Transverse colon (tissue), 4 donors: ENCODE data around the gene COMP. TPM values are rescaled to one million over a fixed set of nuclear protein-coding genes. Genes with fewer than 3 reads are reported as not detected.

Experiments used
- DNase-seq: peaks from one replicate; pipeline ENCODE4 v3.0.0-alpha.2; 2019
- H3K27ac ChIP-seq, 4 donors: fragments of 200-600 bp; sonication (generic); 2 replicates each; pipeline ENCODE4 v1.5.1; 2016 to 2018; ENCODE audit warnings: inconsistent platforms in 4 of 4
- H3K27me3 ChIP-seq: fragments of 200-600 bp; sonication (generic); 2 replicates; pipeline ENCODE4 v1.5.1; 2017; ENCODE audit warnings: inconsistent platforms
- H3K36me3 ChIP-seq, 4 donors: fragments of 200-600 bp; sonication (generic); 2 replicates each; pipeline ENCODE4 v1.5.1; 2017 to 2019; ENCODE audit warnings: inconsistent platforms in 4 of 4
- H3K4me1 ChIP-seq, 4 donors: fragments of 200-600 bp; sonication (generic); 2 replicates each; pipeline ENCODE4 v1.5.1; 2017 to 2020; ENCODE audit warnings: inconsistent platforms in 4 of 4
- H3K4me3 ChIP-seq, 4 donors: fragments of 200-600 bp; sonication (generic); 1 replicate in 1 of 4; 2 replicates in 3 of 4; pipeline versions ENCODE4 v1.5.1 to v1.6.1; 2017 to 2019; ENCODE audit warnings: inconsistent platforms in 4 of 4
- H3K9me3 ChIP-seq, 2 donors: fragments of 200-600 bp; sonication (generic); 2 replicates each; pipeline ENCODE4 v1.5.1; 2017 to 2019; ENCODE audit warnings: inconsistent platforms in 2 of 2
- CTCF ChIP-seq, 5 experiments: fragments of 200-600 bp in 3 of 5; fragments of 450-650 bp in 2 of 5; sonication (generic) in 3 of 5; IDR thresholded peaks; 1 replicate in 2 of 5; 2 replicates in 3 of 5; pipeline ENCODE4 v1.5.1; 2016 to 2017; ENCODE audit warnings: antibody characterized with exemption in 5 of 5, inconsistent platforms in 3 of 5, mild to moderate bottlenecking in 2 of 5, moderate library complexity in 1 of 5
- EP300 ChIP-seq: sonication (generic); formaldehyde crosslinking; IDR thresholded peaks from one replicate; pipeline ENCODE4 v1.6.1; 2017; ENCODE audit warnings: antibody characterized with exemption, low read depth
- POLR2A ChIP-seq: fragments of 450-650 bp; IDR thresholded peaks from one replicate; pipeline ENCODE4 v1.6.1; 2016; ENCODE audit warnings: antibody characterized with exemption, mild to moderate bottlenecking, moderate library complexity
- POLR2AphosphoS5 ChIP-seq, 3 donors: sonication (generic); formaldehyde crosslinking; IDR thresholded peaks; one replicate each; pipeline ENCODE4 v1.6.1; 2016; ENCODE audit warnings: antibody characterized with exemption in 3 of 3
- WGBS, 2 donors: methylation state at CpG; one replicate each; pipeline ENCODE4 v1.1.5; 2018; ENCODE audit warnings: low coverage in 1 of 2; 5-methylcytosine and 5-hydroxymethylcytosine counted together
- in situ Hi-C, 4 donors: fragments of 200-750 bp; cut with MboI; loops; one replicate each; pipeline versions ENCODE4 v1.15.0 to v1.15.1; 2017; ENCODE audit warnings: low sequenced_read_pairs in 3 of 4, low pct_ligation_motif_present in 1 of 4, low pct_unique_long_range_greater_than_20kb in 1 of 4
- intact Hi-C: fragments of 100-400 bp; cut with DNase I; formaldehyde crosslinking; loops from one replicate; pipeline ENCODE4 v1.15.1; 2023; ENCODE audit warnings: low total_unique reads
- total RNA-seq, 4 donors: library from RNA; depleted of rRNA; stranded (reverse); fragments of >200 nt; gene quantifications; one replicate each; pipeline ENCODE4 v1.1.0, GENCODE V29; 2016

COMP gene
- total RNA-seq, 4 donors from 2014 or later = 0.32 to 0.55 TPM; not detected in 2

DNA sequence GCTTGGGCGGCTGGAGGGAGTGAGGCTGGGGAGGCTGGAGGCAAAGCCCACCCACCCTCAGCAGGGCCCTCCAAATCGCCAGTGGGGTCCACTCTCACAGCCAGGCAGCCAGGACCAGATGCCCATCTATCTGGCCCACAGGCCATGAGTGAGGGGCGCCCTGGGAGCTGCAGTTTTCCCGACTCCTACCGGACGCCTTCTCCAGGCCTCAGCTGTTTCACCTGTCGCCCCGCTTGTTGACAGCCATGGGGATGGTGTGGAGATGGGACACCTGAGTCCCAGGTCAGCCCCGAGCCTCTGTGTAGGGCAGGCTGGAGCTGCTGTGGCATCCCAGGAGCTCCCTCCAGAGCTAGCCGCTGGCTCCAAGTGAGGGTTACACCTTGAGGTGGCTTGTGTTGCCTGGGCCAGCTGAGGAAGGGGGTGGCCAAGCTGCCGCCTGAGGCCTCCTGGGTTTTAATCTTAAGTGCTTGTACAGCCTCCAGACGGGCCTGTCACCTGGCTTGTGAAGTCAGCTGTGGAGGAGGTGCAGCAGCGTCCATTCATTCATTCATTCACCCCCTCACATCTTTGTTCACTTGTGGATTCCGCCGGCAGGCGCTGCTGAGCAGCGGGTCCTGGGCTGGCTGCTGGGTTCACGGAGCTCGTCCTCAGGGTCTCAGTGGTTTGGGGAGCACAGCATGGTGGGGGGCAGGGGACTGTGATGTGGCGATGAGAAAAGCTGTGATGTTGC, 52.0 kb downstream of the COMP start:
- 94 to 100% methylated on average over 8 to 13 of the region's 20 CpGs for WGBS, 2 donors

DNA sequence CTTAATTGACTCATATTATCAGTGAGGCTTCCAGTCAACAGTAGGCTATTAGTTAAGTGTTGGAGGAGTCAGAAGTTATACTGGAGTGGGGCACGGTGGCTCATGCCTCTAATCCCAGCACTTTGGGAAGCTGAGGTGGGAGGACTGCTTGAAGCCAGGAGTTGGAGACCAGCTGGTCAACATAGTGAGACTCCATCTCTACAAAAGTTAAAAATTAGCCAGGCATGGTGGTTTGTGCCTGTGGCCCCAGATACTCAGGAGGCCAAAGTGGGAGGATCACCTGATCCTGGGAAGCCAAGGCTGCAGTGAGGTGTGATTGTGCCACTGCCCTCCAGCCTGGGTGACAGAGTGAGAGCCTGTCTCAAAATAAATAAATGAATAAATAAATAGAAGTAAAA, 53.2 kb downstream of the COMP start:
- 67 to 86% methylated on average over 1 of the region's 1 CpG for WGBS, 2 donors
- no peaks in the 10 kb centered on the region for H3K27me3 ChIP-seq
- no peak for DNase-seq
- no peaks in the 10 kb centered on the region for H3K9me3 ChIP-seq
- in situ Hi-C loops = no loop called here
- no peaks in the 10 kb centered on the region for H3K36me3 ChIP-seq
- peaks cover 25 to 57% (median 45%) of the 10 kb centered on the region in 4 donors for H3K4me1 ChIP-seq
- H3K27ac ChIP-seq = peak overlapping the region in 1 of 4 donors; percentile 3
- H3K4me3 ChIP-seq = no peak overlapping the region
- TF ChIP-seq POLR2AphosphoS5 (IDR thresholded peaks at IDR 0.05) (no peak), EP300 (no peak), POLR2A (no peak), CTCF (IDR thresholded peaks at IDR 0.05) (no peak)
- intact Hi-C loops = no loop called here

More for the DNA sequence above, 52.0 kb downstream of the COMP start:
- H3K4me1 ChIP-seq = peaks cover 33 to 57% (median 53%) of the 10 kb centered on the region in 4 donors
- H3K27ac ChIP-seq = no peak overlapping the region
- no peaks in the 10 kb centered on the region for H3K9me3 ChIP-seq
- intact Hi-C loops (no loop called here), in situ Hi-C loops (no loop called here)
- H3K27me3 ChIP-seq = no peaks in the 10 kb centered on the region
- TF ChIP-seq POLR2A (no peak), EP300 (no peak), CTCF (IDR thresholded peaks at IDR 0.05) (no peak), POLR2AphosphoS5 (IDR thresholded peaks at IDR 0.05) (no peak)
- no peaks in the 10 kb centered on the region for H3K36me3 ChIP-seq
- H3K4me3 ChIP-seq = no peak overlapping the region
- DNase-seq = no peak

- no peak for TF ChIP-seq EP300
- TF ChIP-seq POLR2AphosphoS5 (IDR thresholded peaks at IDR 0.05) = no peak
- TF ChIP-seq CTCF (IDR thresholded peaks at IDR 0.05) = no peak
- TF ChIP-seq POLR2A = no peak
- no peaks in the 10 kb centered on the region for H3K9me3 ChIP-seq
- in situ Hi-C loops = no loop called here
- H3K27me3 ChIP-seq = no peaks in the 10 kb centered on the region
- H3K27ac ChIP-seq = no peak overlapping the region
- WGBS, 2 donors = 56 to 76% methylated on average over 7 to 10 of the region's 10 CpGs
- no peak overlapping the region for H3K4me3 ChIP-seq
- H3K36me3 ChIP-seq = no peaks in the 10 kb centered on the region
- DNase-seq = no peak
- H3K4me1 ChIP-seq = peaks cover 20 to 57% (median 40%) of the 10 kb centered on the region in 4 donors
- intact Hi-C loops = no loop called here
Observed at GRCh38 chr19:18737337-18737953, 53.7 kb downstream of the COMP start.

DNA sequence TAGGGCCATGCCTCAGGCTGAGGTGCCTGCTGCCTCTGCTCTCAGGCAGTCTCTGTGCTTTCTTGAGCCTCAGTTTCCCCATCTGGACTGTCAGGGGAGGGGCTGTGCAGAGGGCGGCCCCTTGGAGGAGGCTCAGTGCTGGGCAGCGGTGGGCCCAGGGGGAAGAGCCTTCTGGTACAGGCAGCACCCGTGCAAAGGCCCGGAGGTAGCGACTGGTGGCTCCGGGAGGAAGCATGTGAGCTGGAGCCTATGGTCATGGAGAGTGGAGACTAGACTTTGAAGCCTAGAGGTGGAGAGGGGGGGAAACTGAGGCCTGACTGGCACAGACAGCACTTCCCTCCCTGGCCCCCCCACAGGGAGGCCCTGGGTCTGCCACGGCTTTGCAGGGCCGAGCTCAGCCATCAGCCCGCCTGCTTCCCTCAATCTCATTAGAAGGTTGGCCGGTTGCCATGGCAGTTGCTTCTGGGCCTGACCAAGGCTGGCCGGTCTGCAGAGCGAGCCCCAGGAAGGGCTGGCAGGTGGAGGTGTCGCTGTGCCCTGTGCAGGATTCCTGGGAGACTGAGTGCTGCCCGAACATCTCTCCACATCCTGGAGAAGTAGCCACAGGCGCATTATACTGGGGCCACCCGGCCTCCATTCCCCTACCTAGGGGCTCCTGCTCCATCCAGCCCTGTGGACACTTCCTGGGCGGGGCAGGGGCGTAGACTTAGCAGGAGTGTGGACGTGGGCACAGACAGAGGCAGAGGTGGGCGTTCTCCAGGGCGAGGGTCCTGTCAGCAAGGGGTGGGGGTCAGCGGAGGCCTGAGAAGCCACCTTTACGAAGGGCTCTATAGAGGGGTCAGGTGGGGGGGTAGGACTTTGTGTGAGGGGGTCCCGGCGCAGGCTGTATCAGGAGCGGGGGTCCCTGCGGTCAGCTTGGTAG, 54.4 kb downstream of the COMP start:
- H3K4me1 ChIP-seq = peaks cover 18 to 49% (median 32%) of the 10 kb centered on the region in 4 donors
- no peak overlapping the region for H3K4me3 ChIP-seq
- WGBS, 2 donors = 81% methylated on average over 27 of the region's 27 CpGs; no CpG with 5 or more reads in 1 of the 2 donors
- no peak overlapping the region for H3K27ac ChIP-seq
- peak; percentile 37 for DNase-seq
- no peaks in the 10 kb centered on the region for H3K27me3 ChIP-seq
- no peaks in the 10 kb centered on the region for H3K36me3 ChIP-seq
- no peaks in the 10 kb centered on the region for H3K9me3 ChIP-seq
- intact Hi-C loops (no loop called here), in situ Hi-C loops (no loop called here)
- no peak for TF ChIP-seq EP300
- no peak for TF ChIP-seq POLR2A
- no peak for TF ChIP-seq POLR2AphosphoS5 (IDR thresholded peaks at IDR 0.05)
- no peak for TF ChIP-seq CTCF (IDR thresholded peaks at IDR 0.05)
